ENCODE measurements around the gene ATP12A.

ATP12A gene

DNA sequence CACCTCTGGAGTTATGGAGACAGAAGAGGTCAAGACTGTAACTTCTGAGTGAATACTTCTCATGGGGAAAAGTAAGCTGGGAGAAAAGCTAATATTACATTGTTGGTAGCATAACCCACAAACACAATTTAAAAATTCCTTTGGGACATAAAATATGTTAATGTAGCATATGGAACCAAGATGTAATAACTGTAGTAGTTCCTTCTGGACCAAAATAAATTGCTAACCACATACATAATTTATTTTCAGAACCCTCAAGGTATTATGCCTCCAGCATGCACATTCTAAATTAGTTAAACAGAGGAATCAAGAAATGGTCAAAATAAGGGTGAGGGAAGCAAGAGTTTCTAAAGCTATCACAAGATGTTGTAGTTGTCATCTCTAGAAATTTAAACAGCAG is 79.0 kb downstream of the ATP12A start:
- H3K79me2 ChIP-seq (ENCODE audit: insufficient read depth, low read length): no peaks in the 10 kb centered on the region
- no peak overlapping the region for H3K27ac ChIP-seq (ENCODE audit: low read depth, low read length)
- H3K4me3 ChIP-seq (ENCODE audit: insufficient read depth, low read length, poor library complexity, severe bottlenecking): no peak overlapping the region
- H3K9me3 ChIP-seq (ENCODE audit: insufficient read depth, low read length): no peaks in the 10 kb centered on the region
- TF ChIP-seq EZH2phosphoT487 (conservative IDR thresholded peaks at IDR 0.05; ENCODE audit: low read length): no peak
- TF ChIP-seq, protein P1, sequence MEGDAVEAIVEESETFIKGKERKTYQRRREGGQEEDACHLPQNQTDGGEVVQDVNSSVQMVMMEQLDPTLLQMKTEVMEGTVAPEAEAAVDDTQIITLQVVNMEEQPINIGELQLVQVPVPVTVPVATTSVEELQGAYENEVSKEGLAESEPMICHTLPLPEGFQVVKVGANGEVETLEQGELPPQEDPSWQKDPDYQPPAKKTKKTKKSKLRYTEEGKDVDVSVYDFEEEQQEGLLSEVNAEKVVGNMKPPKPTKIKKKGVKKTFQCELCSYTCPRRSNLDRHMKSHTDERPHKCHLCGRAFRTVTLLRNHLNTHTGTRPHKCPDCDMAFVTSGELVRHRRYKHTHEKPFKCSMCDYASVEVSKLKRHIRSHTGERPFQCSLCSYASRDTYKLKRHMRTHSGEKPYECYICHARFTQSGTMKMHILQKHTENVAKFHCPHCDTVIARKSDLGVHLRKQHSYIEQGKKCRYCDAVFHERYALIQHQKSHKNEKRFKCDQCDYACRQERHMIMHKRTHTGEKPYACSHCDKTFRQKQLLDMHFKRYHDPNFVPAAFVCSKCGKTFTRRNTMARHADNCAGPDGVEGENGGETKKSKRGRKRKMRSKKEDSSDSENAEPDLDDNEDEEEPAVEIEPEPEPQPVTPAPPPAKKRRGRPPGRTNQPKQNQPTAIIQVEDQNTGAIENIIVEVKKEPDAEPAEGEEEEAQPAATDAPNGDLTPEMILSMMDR (IDR thresholded peaks at IDR 0.05; ENCODE audit: insufficient read depth, low read length, poor library complexity, severe bottlenecking): no peak
- H3K9ac ChIP-seq (ENCODE audit: low read length): no peak overlapping the region
- no peak overlapping the region for H3K4me2 ChIP-seq (ENCODE audit: low read depth, low read length, poor library complexity, severe bottlenecking)
- no peak overlapping the region for H2AFZ ChIP-seq (ENCODE audit: low read depth, low read length, severe bottlenecking)
- H4K20me1 ChIP-seq (ENCODE audit: low read depth, low read length): no peaks in the 10 kb centered on the region; the same call in 1 of the 2 replicates
- H3K36me3 ChIP-seq (ENCODE audit: low read length): no peaks in the 10 kb centered on the region
- H3F3A ChIP-seq (ENCODE audit: insufficient read depth): no peaks in the 10 kb centered on the region
- H3K9me2 ChIP-seq (replicated peaks; ENCODE audit: insufficient read depth, low read length): no peaks in the 10 kb centered on the region
- H3K27me3 ChIP-seq (ENCODE audit: low read length): no peaks in the 10 kb centered on the region
